ENCODE data around the gene ST8SIA2.

DNA sequence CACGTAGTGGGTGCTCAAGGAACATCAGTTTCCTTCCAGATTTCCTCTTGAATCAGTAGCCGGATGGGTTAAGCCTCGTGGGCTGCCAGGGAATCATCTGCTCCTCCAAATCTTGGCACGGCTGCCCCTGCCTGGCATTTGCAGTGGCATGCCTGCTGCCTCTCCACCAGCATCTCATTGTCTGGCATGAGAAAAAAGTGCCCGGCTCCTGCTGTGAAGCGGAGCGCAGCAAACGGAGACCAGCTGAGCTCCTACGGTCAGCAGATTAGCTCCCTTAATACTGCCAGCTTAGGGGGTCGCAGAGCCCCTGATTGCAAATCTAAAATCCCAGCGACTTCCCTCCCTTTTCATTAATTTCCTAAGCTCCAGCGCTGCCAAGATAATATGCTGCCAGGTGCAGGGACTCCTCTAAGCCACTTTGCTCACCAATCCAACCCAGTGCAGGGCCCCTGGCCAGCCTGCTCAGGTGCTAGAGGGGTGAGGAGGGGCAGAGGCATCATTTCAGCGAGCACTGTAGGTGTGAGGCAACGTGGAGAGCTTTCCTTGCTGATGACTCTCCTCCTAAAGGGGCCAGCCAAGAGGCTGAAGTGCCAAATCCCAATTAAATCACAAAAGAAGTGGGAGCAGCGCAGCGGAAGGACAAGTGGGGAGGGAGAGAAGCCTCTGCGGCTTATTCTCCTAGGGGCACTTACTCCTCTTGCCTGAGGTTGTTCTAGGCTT, 49.6 kb upstream of the ST8SIA2 start:
- no peak for TF ChIP-seq CTCF (conservative IDR thresholded peaks at IDR 0.05 in 1 of 2, IDR thresholded peaks at IDR 0.05 in 1 of 2; ENCODE audit: extremely low read depth in 1 of 2, insufficient read depth in 1 of 2, low read depth in 1 of 2, low read length in 2 of 2)
- no peak for TF ChIP-seq EZH2 (IDR thresholded peaks at IDR 0.05; ENCODE audit: borderline replicate concordance, low read length)
